ENCODE measurements around the gene MAPT. TPM values are rescaled to one million over a fixed set of nuclear protein-coding genes. Genes with fewer than 3 reads are reported as not detected.
"Not testable (repeated sequence)": the region's sequence is repeated elsewhere in the genome, so short reads cannot be mapped to it uniquely, and the experiment has no call there.

MAPT gene
- polyA plus RNA-seq, 1 donor, result 10.0 TPM

- Histone ChIP-seq H3K4me1 (ENCODE audit: control insufficient read depth, insufficient read depth, low read length) (no peaks in the 10 kb centered on the region), H3K4me3 (ENCODE audit: low read length) (no peak overlapping the region), H3K36me3 (ENCODE audit: control insufficient read depth, insufficient read depth, low read length) (no peaks in the 10 kb centered on the region), H3K27ac (ENCODE audit: low read length) (no peak overlapping the region), H3K27me3 (ENCODE audit: control insufficient read depth, insufficient read depth, low read length) (peaks cover 26% of the 10 kb centered on the region), H3K9me3 (ENCODE audit: control insufficient read depth, low read depth, low read length) (no peaks in the 10 kb centered on the region)
- no CpG with 5 or more reads among the region's 8 CpGs for WGBS (ENCODE audit: insufficient coverage, low lambda C conversion rate)
- DNase-seq, result no peak
Measured at GRCh38 chr17:45908935-45909334, 14.6 kb downstream of the MAPT start.

GRCh38 chr17:45910667-45911066, 16.3 kb downstream of the MAPT start:
- Histone ChIP-seq H3K4me1 (ENCODE audit: control insufficient read depth, insufficient read depth, low read length) (no peaks in the 10 kb centered on the region), H3K36me3 (ENCODE audit: control insufficient read depth, insufficient read depth, low read length) (no peaks in the 10 kb centered on the region), H3K4me3 (ENCODE audit: low read length) (no peak overlapping the region), H3K9me3 (ENCODE audit: control insufficient read depth, low read depth, low read length) (no peaks in the 10 kb centered on the region), H3K27ac (ENCODE audit: low read length) (no peak overlapping the region), H3K27me3 (ENCODE audit: control insufficient read depth, insufficient read depth, low read length) (peaks cover 16% of the 10 kb centered on the region)
- DNase-seq, result no peak
- no CpG with 5 or more reads among the region's 3 CpGs for WGBS (ENCODE audit: insufficient coverage, low lambda C conversion rate)

- no peaks in the 10 kb centered on the region for H3K4me1 ChIP-seq (ENCODE audit: control insufficient read depth, insufficient read depth, low read length)
- H3K4me3 ChIP-seq (ENCODE audit: low read length), result no peak overlapping the region
- DNase-seq, result no peak
- no peak overlapping the region for H3K27ac ChIP-seq (ENCODE audit: low read length)
- H3K36me3 ChIP-seq (ENCODE audit: control insufficient read depth, insufficient read depth, low read length), result no peaks in the 10 kb centered on the region
- H3K9me3 ChIP-seq (ENCODE audit: control insufficient read depth, low read depth, low read length), result no peaks in the 10 kb centered on the region
- peaks cover 18% of the 10 kb centered on the region for H3K27me3 ChIP-seq (ENCODE audit: control insufficient read depth, insufficient read depth, low read length)
Measured at GRCh38 chr17:45912319-45912718, 18.0 kb downstream of the MAPT start.

GRCh38 chr17:45913030-45913429, 18.7 kb downstream of the MAPT start:
- H3K27me3 ChIP-seq (ENCODE audit: control insufficient read depth, insufficient read depth, low read length), result peaks cover 14% of the 10 kb centered on the region
- H3K36me3 ChIP-seq (ENCODE audit: control insufficient read depth, insufficient read depth, low read length); DNase-seq; H3K4me1 ChIP-seq (ENCODE audit: control insufficient read depth, insufficient read depth, low read length); H3K27ac ChIP-seq (ENCODE audit: low read length); H3K4me3 ChIP-seq (ENCODE audit: low read length); H3K9me3 ChIP-seq (ENCODE audit: control insufficient read depth, low read depth, low read length): not testable (repeated sequence)
- WGBS (ENCODE audit: insufficient coverage, low lambda C conversion rate), result no CpG with 5 or more reads among the region's 5 CpGs

GRCh38 chr17:45914047-45914717, 19.8 kb downstream of the MAPT start:
- Histone ChIP-seq H3K4me1 (ENCODE audit: control insufficient read depth, insufficient read depth, low read length) (no peaks in the 10 kb centered on the region), H3K9me3 (ENCODE audit: control insufficient read depth, low read depth, low read length) (no peaks in the 10 kb centered on the region), H3K4me3 (ENCODE audit: low read length) (no peak overlapping the region), H3K27me3 (ENCODE audit: control insufficient read depth, insufficient read depth, low read length) (peaks cover 8% of the 10 kb centered on the region), H3K36me3 (ENCODE audit: control insufficient read depth, insufficient read depth, low read length) (no peaks in the 10 kb centered on the region), H3K27ac (ENCODE audit: low read length) (no peak overlapping the region)
- WGBS (ENCODE audit: insufficient coverage, low lambda C conversion rate), result no CpG with 5 or more reads among the region's 10 CpGs
- no peak for DNase-seq

- no CpG with 5 or more reads among the region's 4 CpGs for WGBS (ENCODE audit: insufficient coverage, low lambda C conversion rate)
- DNase-seq, result no peak
Measured at GRCh38 chr17:45915263-45915662, 20.9 kb downstream of the MAPT start.

GRCh38 chr17:45917081-45917480, 22.7 kb downstream of the MAPT start:
- H3K4me1 ChIP-seq (ENCODE audit: control insufficient read depth, insufficient read depth, low read length), result no peaks in the 10 kb centered on the region
- no peak overlapping the region for H3K4me3 ChIP-seq (ENCODE audit: low read length)
- no peak overlapping the region for H3K27ac ChIP-seq (ENCODE audit: low read length)
- H3K36me3 ChIP-seq (ENCODE audit: control insufficient read depth, insufficient read depth, low read length), result no peaks in the 10 kb centered on the region
- peaks cover 13% of the 10 kb centered on the region for H3K27me3 ChIP-seq (ENCODE audit: control insufficient read depth, insufficient read depth, low read length)
- H3K9me3 ChIP-seq (ENCODE audit: control insufficient read depth, low read depth, low read length), result no peaks in the 10 kb centered on the region
- DNase-seq, result no peak
- no CpG with 5 or more reads among the region's 7 CpGs for WGBS (ENCODE audit: insufficient coverage, low lambda C conversion rate)

More at GRCh38 chr17:45915263-45915662, 20.9 kb downstream of the MAPT start:
- Histone ChIP-seq H3K4me1 (ENCODE audit: control insufficient read depth, insufficient read depth, low read length) (no peaks in the 10 kb centered on the region), H3K27me3 (ENCODE audit: control insufficient read depth, insufficient read depth, low read length) (peaks cover 8% of the 10 kb centered on the region), H3K4me3 (ENCODE audit: low read length) (no peak overlapping the region), H3K27ac (ENCODE audit: low read length) (no peak overlapping the region), H3K9me3 (ENCODE audit: control insufficient read depth, low read depth, low read length) (no peaks in the 10 kb centered on the region), H3K36me3 (ENCODE audit: control insufficient read depth, insufficient read depth, low read length) (no peaks in the 10 kb centered on the region)

GRCh38 chr17:45918241-45918745, 23.9 kb downstream of the MAPT start:
- Histone ChIP-seq H3K9me3 (ENCODE audit: control insufficient read depth, low read depth, low read length) (no peaks in the 10 kb centered on the region), H3K4me1 (ENCODE audit: control insufficient read depth, insufficient read depth, low read length) (no peaks in the 10 kb centered on the region), H3K4me3 (ENCODE audit: low read length) (no peak overlapping the region), H3K36me3 (ENCODE audit: control insufficient read depth, insufficient read depth, low read length) (no peaks in the 10 kb centered on the region), H3K27me3 (ENCODE audit: control insufficient read depth, insufficient read depth, low read length) (peaks cover 11% of the 10 kb centered on the region), H3K27ac (ENCODE audit: low read length) (no peak overlapping the region)
- no CpG with 5 or more reads among the region's 2 CpGs for WGBS (ENCODE audit: insufficient coverage, low lambda C conversion rate)
- no peak for DNase-seq

- Histone ChIP-seq H3K9me3 (ENCODE audit: control insufficient read depth, low read depth, low read length) (no peaks in the 10 kb centered on the region), H3K4me3 (ENCODE audit: low read length) (no peak overlapping the region), H3K36me3 (ENCODE audit: control insufficient read depth, insufficient read depth, low read length) (no peaks in the 10 kb centered on the region), H3K4me1 (ENCODE audit: control insufficient read depth, insufficient read depth, low read length) (no peaks in the 10 kb centered on the region), H3K27ac (ENCODE audit: low read length) (no peak overlapping the region), H3K27me3 (ENCODE audit: control insufficient read depth, insufficient read depth, low read length) (peaks cover 14% of the 10 kb centered on the region)
- no peak for DNase-seq
- no CpG with 5 or more reads among the region's 15 CpGs for WGBS (ENCODE audit: insufficient coverage, low lambda C conversion rate)
Measured at GRCh38 chr17:45919136-45919535, 24.8 kb downstream of the MAPT start.

- Histone ChIP-seq H3K36me3 (ENCODE audit: control insufficient read depth, insufficient read depth, low read length) (no peaks in the 10 kb centered on the region), H3K9me3 (ENCODE audit: control insufficient read depth, low read depth, low read length) (no peaks in the 10 kb centered on the region), H3K4me3 (ENCODE audit: low read length) (no peak overlapping the region), H3K27me3 (ENCODE audit: control insufficient read depth, insufficient read depth, low read length) (peaks cover 15% of the 10 kb centered on the region), H3K27ac (ENCODE audit: low read length) (no peak overlapping the region), H3K4me1 (ENCODE audit: control insufficient read depth, insufficient read depth, low read length) (no peaks in the 10 kb centered on the region)
- no CpG with 5 or more reads among the region's 9 CpGs for WGBS (ENCODE audit: insufficient coverage, low lambda C conversion rate)
- no peak for DNase-seq
Measured at GRCh38 chr17:45920083-45920482, 25.7 kb downstream of the MAPT start.
